ENCODE results near the gene SGK1.

GRCh38 chr6:134254118-134254517, 63.8 kb downstream of the SGK1 start:
- TF ChIP-seq CTCF (IDR thresholded peaks at IDR 0.05; ENCODE audit: poor library complexity, severe bottlenecking): no peak
- no peak for TF ChIP-seq EZH2 (IDR thresholded peaks at IDR 0.05; ENCODE audit: borderline replicate concordance, insufficient read depth, low read length, poor library complexity, severe bottlenecking)
- no peak for TF ChIP-seq RAD21 (conservative IDR thresholded peaks at IDR 0.05)
- no peak for TF ChIP-seq MXI1 (conservative IDR thresholded peaks at IDR 0.05; ENCODE audit: poor library complexity, severe bottlenecking)
- no peak for TF ChIP-seq POLR2AphosphoS5 (IDR thresholded peaks at IDR 0.05)
- no peak for TF ChIP-seq EP300 (conservative IDR thresholded peaks at IDR 0.05; ENCODE audit: poor library complexity, severe bottlenecking)
